Suprapubic skin (tissue), 4 donors: ENCODE measurements around the gene BRD3OS. TPM values are rescaled to one million over a fixed set of nuclear protein-coding genes. Genes with fewer than 3 reads are reported as not detected.

Source experiments
- DNase-seq, 2 donors: peaks; one replicate each; pipeline ENCODE4 v3.0.0-alpha.2; 2019; ENCODE audit warnings: low spot score in 2 of 2
- H3K27ac ChIP-seq: fragments of 200-600 bp; sonication (generic); one replicate; pipeline ENCODE4 v1.5.1; 2019
- H3K27me3 ChIP-seq: fragments of 200-600 bp; sonication (generic); one replicate; pipeline ENCODE4 v1.5.1; 2019
- H3K36me3 ChIP-seq: fragments of 200-600 bp; sonication (generic); one replicate; pipeline ENCODE4 v1.5.1; 2019
- H3K4me1 ChIP-seq: fragments of 200-600 bp; sonication (generic); one replicate; pipeline ENCODE4 v1.5.1; 2019
- H3K4me3 ChIP-seq: fragments of 200-600 bp; sonication (generic); one replicate; pipeline ENCODE4 v1.5.1; 2019; ENCODE audit warnings: mild to moderate bottlenecking
- H3K9me3 ChIP-seq: fragments of 200-600 bp; sonication (generic); one replicate; pipeline ENCODE4 v1.5.1; 2019
- EP300 ChIP-seq: sonication (generic); formaldehyde crosslinking; IDR thresholded peaks from one replicate; pipeline ENCODE4 v1.6.1; 2017; ENCODE audit warnings: antibody characterized with exemption
- POLR2A ChIP-seq, 2 donors: fragments of 450-650 bp; IDR thresholded peaks; one replicate each; pipeline ENCODE4 v1.6.1; 2017; ENCODE audit warnings: antibody characterized with exemption in 2 of 2, mild to moderate bottlenecking in 2 of 2, moderate library complexity in 2 of 2
- POLR2AphosphoS5 ChIP-seq, 3 donors: sonication (generic); formaldehyde crosslinking; IDR thresholded peaks; one replicate each; pipeline ENCODE4 v1.6.1; 2017; ENCODE audit warnings: antibody characterized with exemption in 3 of 3
- WGBS: methylation state at CpG from one replicate; pipeline ENCODE4 v1.1.5; 2018; 5-methylcytosine and 5-hydroxymethylcytosine counted together
- total RNA-seq, 4 donors: library from RNA; depleted of rRNA; stranded (reverse); fragments of >200 nt; gene quantifications; one replicate each; pipeline ENCODE4 v1.1.0, GENCODE V29; 2016
- TF ChIP-seq, protein P1 (sequence below), 2 donors: fragments of 200-600 bp in 1 of 2; fragments of 450-650 bp in 1 of 2; sonication (generic) in 1 of 2; IDR thresholded peaks; one replicate each; pipeline ENCODE4 v1.5.1; 2016 to 2019; ENCODE audit warnings: antibody characterized with exemption in 2 of 2, mild to moderate bottlenecking in 1 of 2, moderate library complexity in 1 of 2

The BRD3OS gene
- total RNA-seq, 4 donors from 2014 or later = 6.2 to 10.4 (median 9.5) TPM

DNA sequence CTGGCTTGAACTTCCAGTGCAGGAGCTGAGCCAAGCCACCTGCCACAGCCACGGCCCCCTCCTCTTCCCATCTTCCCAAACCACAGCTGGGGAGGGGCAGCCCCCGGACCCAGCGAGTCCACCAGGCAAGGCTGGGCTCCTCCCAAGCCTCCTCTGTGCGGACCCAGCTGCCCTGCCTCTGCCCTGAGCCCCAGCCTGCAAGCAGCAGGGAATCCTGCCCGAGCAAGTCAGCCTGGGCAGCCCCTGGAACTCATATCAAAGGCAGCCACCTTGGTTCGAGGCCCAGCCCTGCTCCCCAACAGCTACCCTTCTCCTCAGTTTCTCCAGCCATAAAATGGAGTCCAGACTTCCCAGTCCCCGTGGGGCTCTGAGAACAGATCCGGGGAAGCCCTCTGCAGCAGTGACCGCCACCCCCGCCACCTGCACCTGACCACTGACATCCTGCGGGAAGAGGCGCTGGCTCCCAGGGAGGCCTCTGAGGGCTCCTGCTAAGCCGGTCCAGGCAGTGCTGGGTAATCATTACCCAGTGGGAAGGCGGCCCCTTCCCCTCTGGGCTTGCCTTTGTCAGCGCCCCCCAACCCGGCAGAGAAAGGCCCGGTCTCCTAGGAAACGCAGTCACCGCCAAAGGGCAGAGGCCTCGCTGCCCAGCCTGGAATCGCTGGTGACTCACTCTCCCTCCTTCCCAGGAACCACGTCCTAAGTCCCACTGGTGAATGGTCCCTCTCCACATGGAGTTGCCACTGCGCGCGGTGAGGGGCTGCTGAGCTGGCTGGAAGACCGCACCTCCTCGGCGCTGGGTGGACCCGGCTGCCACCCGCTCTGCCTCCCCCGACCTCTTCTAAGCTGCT lies 34.7 kb upstream of the BRD3OS start:
- H3K27ac ChIP-seq = peak overlapping the region; percentile 69
- WGBS = 27% methylated on average over 21 of the region's 31 CpGs
- no peaks in the 10 kb centered on the region for H3K27me3 ChIP-seq
- peaks cover 42% of the 10 kb centered on the region for H3K4me1 ChIP-seq
- H3K4me3 ChIP-seq = peak overlapping the region; percentile 68
- H3K9me3 ChIP-seq = no peaks in the 10 kb centered on the region
- TF ChIP-seq POLR2A (IDR thresholded peaks at IDR 0.05) (no peak), EP300 (no peak), POLR2AphosphoS5 (IDR thresholded peaks at IDR 0.05) (no peak)
- TF ChIP-seq, protein P1, sequence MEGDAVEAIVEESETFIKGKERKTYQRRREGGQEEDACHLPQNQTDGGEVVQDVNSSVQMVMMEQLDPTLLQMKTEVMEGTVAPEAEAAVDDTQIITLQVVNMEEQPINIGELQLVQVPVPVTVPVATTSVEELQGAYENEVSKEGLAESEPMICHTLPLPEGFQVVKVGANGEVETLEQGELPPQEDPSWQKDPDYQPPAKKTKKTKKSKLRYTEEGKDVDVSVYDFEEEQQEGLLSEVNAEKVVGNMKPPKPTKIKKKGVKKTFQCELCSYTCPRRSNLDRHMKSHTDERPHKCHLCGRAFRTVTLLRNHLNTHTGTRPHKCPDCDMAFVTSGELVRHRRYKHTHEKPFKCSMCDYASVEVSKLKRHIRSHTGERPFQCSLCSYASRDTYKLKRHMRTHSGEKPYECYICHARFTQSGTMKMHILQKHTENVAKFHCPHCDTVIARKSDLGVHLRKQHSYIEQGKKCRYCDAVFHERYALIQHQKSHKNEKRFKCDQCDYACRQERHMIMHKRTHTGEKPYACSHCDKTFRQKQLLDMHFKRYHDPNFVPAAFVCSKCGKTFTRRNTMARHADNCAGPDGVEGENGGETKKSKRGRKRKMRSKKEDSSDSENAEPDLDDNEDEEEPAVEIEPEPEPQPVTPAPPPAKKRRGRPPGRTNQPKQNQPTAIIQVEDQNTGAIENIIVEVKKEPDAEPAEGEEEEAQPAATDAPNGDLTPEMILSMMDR (IDR thresholded peaks at IDR 0.05) = no peak
- no peaks in the 10 kb centered on the region for H3K36me3 ChIP-seq
- peak; percentile 66 to 79 for DNase-seq

DNA sequence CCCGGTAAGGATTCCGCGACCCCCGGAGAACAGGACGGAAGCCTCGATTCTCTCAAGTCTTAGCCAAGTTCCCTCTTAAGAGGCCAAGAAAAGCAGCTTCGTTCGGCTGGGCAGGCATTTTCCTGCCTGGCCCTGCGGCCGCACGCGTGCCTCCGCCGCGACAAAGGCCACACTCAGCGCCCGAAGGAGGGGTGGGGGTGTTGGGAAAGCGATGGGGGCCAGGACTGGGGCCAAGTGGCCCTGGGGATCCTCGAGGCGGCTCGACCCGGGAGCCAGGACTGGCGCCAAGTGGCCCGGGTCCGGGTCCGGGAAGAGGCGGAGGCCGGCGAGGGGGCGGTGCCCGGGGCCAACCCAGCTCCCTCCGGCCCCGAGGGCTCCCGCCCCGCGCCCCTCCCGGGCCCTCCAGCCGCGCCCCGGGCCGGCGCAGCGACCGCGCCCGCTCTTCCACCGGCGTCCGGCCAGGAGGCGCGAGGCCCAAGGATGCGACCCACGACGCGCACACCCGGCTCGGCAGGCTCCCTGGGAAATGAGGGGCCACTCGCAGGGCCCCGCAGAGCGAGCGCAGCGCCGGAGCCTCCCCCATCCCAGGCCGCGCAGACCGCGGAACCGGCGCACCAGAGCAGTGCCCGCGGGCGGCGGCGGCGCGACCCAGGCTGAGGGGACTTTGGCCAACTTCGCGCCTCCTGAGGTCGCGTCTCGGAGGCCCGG lies 33.9 kb upstream of the BRD3OS start:
- TF ChIP-seq, protein P1 (IDR thresholded peaks at IDR 0.05) = no peak
- TF ChIP-seq POLR2AphosphoS5 (IDR thresholded peaks at IDR 0.05) (no peak), EP300 (no peak), POLR2A (IDR thresholded peaks at IDR 0.05) (no peak)
- Histone ChIP-seq H3K27me3 (peaks cover under 1% of the 10 kb centered on the region), H3K9me3 (no peaks in the 10 kb centered on the region), H3K4me3 (peak overlapping the region; percentile 68), H3K4me1 (peaks cover 42% of the 10 kb centered on the region), H3K27ac (peak overlapping the region; percentile 69), H3K36me3 (no peaks in the 10 kb centered on the region)
- 0% methylated on average over 10 of the region's 82 CpGs for WGBS
- peak; percentile 61 to 70 for DNase-seq

DNA sequence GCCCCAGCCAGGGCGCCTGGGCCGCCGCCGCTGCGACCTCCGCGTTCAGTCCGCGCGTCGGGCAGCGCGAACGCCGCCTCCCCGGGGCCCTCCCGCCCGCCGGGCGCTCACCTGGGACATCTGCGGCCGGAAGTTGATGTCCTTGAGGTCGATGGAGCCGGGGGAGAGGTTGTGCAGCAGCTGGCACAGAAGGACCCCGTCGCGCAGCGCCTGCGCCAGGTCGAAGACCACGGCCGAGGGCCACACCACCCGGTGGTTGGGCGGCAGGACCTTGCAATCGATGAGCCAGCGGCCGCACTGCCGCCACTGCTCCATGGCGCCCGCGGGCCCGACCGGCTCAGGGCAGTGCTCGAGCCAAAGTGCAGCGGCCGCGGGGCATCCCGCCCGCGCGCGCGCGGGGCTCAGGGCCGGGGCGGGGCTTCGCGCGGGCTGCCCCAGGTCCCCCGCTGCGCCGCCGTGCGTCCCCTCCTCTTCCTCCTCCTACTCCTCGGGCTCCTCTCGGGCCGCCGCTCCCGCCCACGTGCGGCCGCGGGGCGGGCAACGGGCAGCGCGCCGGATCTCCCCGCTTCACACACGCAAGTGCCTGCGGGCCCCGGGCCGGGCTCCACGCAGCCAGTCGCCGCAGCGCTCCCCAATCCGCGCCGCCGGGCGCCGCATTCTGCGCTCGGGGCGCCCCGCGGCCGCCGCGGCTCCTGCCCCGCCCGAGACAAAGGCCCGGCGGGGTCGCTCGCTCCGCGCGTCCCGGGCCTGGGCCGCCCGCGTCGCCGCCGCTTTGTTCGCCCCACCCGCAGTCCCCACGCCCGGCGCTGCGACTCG lies 33.1 kb upstream of the BRD3OS start, which contains the start of gene VAV2:
Gene VAV2, minus strand, starts transcription at position 361 of the 816 bp plus-strand sequence. Its CDS starts 46 bp downstream, at position 315.
- Histone ChIP-seq H3K36me3 (no peaks in the 10 kb centered on the region), H3K27ac (peak within 1 kb of the TSS; percentile 69), H3K4me3 (peak within 1 kb of the TSS; percentile 68), H3K4me1 (peaks cover 42% of the 10 kb centered on the region), H3K27me3 (peaks cover 8% of the 10 kb centered on the region), H3K9me3 (no peaks in the 10 kb centered on the region)
- peak; percentile 73 to 81 for DNase-seq
- TF ChIP-seq, protein P1 (IDR thresholded peaks at IDR 0.05) = no peak
- TF ChIP-seq EP300 (no peak), POLR2A (IDR thresholded peaks at IDR 0.05) (no peak), POLR2AphosphoS5 (IDR thresholded peaks at IDR 0.05) (no peak)
- 2% methylated on average over 10 of the region's 124 CpGs for WGBS

DNA sequence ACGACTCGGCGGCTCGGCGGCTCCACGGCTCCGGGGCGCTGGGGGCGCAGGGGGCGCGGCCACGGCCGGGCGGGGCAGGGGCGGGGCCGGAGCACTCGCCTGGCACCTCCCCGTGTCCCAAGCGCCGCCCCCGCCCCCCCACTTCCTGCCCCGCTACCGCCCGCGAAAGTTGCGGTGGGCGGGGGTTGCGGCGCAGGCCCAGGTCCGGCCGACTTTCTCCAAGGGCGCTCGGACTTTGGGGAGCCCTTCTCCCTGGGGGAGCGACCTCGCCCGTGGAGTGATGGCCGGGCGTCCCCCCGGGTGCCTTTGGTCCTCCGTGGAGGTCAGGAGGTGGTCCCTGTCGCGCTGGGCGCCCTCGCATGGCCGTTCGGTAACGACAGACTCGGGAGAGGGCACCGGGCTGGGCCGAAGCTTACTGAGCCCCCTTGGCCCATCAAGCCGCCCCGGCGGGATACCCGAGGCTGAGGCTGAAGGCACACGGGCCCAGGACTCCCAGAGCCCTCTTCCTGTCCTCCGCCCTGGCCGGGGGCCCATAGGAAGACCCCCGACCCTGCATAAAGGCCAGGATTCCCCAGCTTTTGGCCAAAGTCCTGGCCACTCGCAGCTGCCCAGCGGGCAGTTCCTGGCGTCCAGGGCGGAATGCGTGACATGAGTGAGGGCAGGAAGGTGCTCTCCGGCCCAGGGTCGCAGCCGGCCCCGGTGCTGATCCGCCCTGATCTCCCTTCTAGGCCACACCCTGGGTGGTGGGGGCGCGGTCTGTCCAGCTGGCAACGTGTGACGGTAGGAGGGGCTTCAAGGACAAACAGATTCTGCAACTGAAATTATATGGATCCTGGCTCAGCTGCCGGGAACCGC lies 32.3 kb upstream of the BRD3OS start:
- Histone ChIP-seq H3K4me1 (peaks cover 42% of the 10 kb centered on the region), H3K9me3 (no peaks in the 10 kb centered on the region), H3K4me3 (peak overlapping the region; percentile 68), H3K27me3 (peaks cover 11% of the 10 kb centered on the region), H3K36me3 (no peaks in the 10 kb centered on the region), H3K27ac (peak overlapping the region; percentile 69)
- peak in 1 of 2 donors; percentile 28 for TF ChIP-seq POLR2A (IDR thresholded peaks at IDR 0.05)
- no peak for TF ChIP-seq POLR2AphosphoS5 (IDR thresholded peaks at IDR 0.05)
- TF ChIP-seq, protein P1 (IDR thresholded peaks at IDR 0.05) = peak in 1 of 2 donors; percentile 28
- TF ChIP-seq EP300 = no peak
- WGBS = no CpG with 5 or more reads among the region's 74 CpGs
- DNase-seq = peak; percentile 93 to 95
